ENCODE measurements around the gene CFAP410.

- TF ChIP-seq CTCF (IDR thresholded peaks at IDR 0.05), result no peak
- no peak for TF ChIP-seq POLR2AphosphoS5 (IDR thresholded peaks at IDR 0.05; ENCODE audit: insufficient read depth in 1 of 2, low read depth in 1 of 2)
Measured at GRCh38 chr21:44384968-44385367, 45.8 kb upstream of the CFAP410 start.

Measured in vagina (tissue), 2 donors.